SU-DHL-6 (cell line): ENCODE results near the gene GOLGA7B.

Source experiments
- CTCF ChIP-seq: fragments of 200-600 bp; sonication (generic); IDR thresholded peaks from one replicate; pipeline ENCODE4 v1.5.1; 2017; ENCODE audit warnings: antibody characterized with exemption, mild to moderate bottlenecking, low read length, moderate library complexity; ENCODE audit not compliant: insufficient read depth, poor library complexity, severe bottlenecking
- EZH2phosphoT487 ChIP-seq: fragments of 200-600 bp; sonication (generic), shearing (Covaris generic); conservative IDR thresholded peaks from 2 replicates; pipeline ENCODE4 v1.6.1; 2018; ENCODE audit warnings: mild to moderate bottlenecking, antibody characterized with exemption, low read length, moderate library complexity, mixed read lengths

DNA sequence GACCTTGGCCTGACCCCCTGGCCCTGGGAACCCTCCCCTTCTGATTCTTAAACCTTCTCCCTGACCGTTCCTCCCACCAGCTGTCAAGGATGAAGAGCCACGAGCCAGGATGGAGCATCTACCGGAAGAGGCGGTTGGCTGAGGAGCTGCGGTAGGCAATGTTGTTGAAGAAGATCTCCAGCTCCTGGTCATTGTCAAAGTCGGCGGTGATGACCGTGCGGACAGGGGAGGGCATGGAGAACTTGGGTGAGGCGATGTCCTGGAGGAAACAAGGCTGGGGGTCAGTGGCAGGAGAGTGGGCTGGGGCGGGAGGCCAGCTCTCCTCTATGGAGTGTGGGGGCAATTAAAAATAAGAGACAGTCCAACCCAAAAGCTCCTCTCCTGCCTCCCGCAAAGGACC is 51.7 kb downstream of the GOLGA7B start:
- TF ChIP-seq CTCF (no peak), EZH2phosphoT487 (no peak)
